A549 (cell line): ENCODE results near the gene URI1. TPM values are rescaled to one million over a fixed set of nuclear protein-coding genes. Genes with fewer than 3 reads are reported as not detected.

Experiments used
- ATAC-seq, 2 experiments: fragments of 200-7000 bp in 1 of 2; fragments of >200 bp in 1 of 2; cut with Nextera tagmentation in 1 of 2; cut with Tn5 transposase in 1 of 2; 3 replicates each; pipeline versions ENCODE4 v1.8.0 to v1.9.1; 2018 to 2020; ENCODE audit warnings: mild to moderate bottlenecking in 1 of 2, moderate library complexity in 1 of 2
- CTCF ChIA-PET: fragments of 300-600 bp; sonication (Branson Sonifier 250); formaldehyde crosslinking; extraction: SDS; loops from one replicate; lab custom pipeline; 2021; ENCODE audit warnings: antibody characterized with exemption, inconsistent platforms; lab: Yijun Ruan, JAX
- POLR2A ChIA-PET: fragments of 350-600 bp; formaldehyde crosslinking; extraction: SDS; loops from one replicate; lab custom pipeline; 2021; ENCODE audit warnings: antibody characterized with exemption, inconsistent platforms; lab: Yijun Ruan, JAX
- DNase-seq, 2 experiments: peaks; one replicate each; pipeline versions ENCODE4 v3.0.0 to v3.0.0-alpha.2; 2011 to 2016; ENCODE audit warnings: low read depth in 1 of 2, low spot score in 1 of 2
- FAIRE-seq: peaks from 2 replicates; lab custom pipeline; 2011; peaks lifted over from hg19 to GRCh38; lab: Jason Lieb, UNC
- H3K27ac ChIP-seq, 2 experiments: fragments of >200 bp; sonication (Bioruptor Twin); formaldehyde crosslinking; 3 replicates each; pipeline ENCODE4 v1.5.1; 2016 to 2017
- H3K4me1 ChIP-seq: fragments of >200 bp; sonication (Bioruptor Twin); formaldehyde crosslinking; 3 replicates; pipeline ENCODE4 v1.6.1; 2016
- H3K4me2 ChIP-seq: fragments of >200 bp; sonication (Bioruptor Twin); formaldehyde crosslinking; 3 replicates; pipeline ENCODE4 v1.6.1; 2016
- H3K4me3 ChIP-seq: fragments of >200 bp; sonication (Bioruptor Twin); formaldehyde crosslinking; 3 replicates; pipeline ENCODE4 v1.5.1; 2016
- H3K9me3 ChIP-seq: fragments of >200 bp; sonication (Bioruptor Twin); formaldehyde crosslinking; 3 replicates; pipeline ENCODE4 v1.6.1; 2016
- CBX8 ChIP-seq: fragments of 200-600 bp; sonication (generic); IDR thresholded peaks from 2 replicates; pipeline ENCODE4 v1.6.1; 2016
- CHD2 ChIP-seq: fragments of 150-350 bp; IDR thresholded peaks from 2 replicates; pipeline ENCODE4 v1.6.1; 2014; ENCODE audit warnings: low read length; ENCODE audit not compliant: partially characterized antibody
- CHD4 ChIP-seq: fragments of 200-600 bp; sonication (generic); IDR thresholded peaks from 2 replicates; pipeline ENCODE4 v1.6.1; 2016; ENCODE audit warnings: antibody characterized with exemption, mild to moderate bottlenecking, borderline replicate concordance
- FOSB ChIP-seq: fragments of 250-450 bp; sonication (Bioruptor Pico); IDR thresholded peaks from 2 replicates; pipeline ENCODE4 v1.5.0; 2020; ENCODE audit warnings: mild to moderate bottlenecking, moderate library complexity
- HDAC2 ChIP-seq: fragments of 200-600 bp; sonication (generic); IDR thresholded peaks from 2 replicates; pipeline ENCODE4 v1.6.1; 2016
- MAFK ChIP-seq: fragments of 450-650 bp; IDR thresholded peaks from 2 replicates; pipeline ENCODE4 v1.6.1; 2014; ENCODE audit not compliant: partially characterized antibody
- NPAS2 ChIP-seq: fragments of 250-450 bp; sonication (Bioruptor Pico); IDR thresholded peaks from 2 replicates; pipeline ENCODE4 v1.8.0; 2022; ENCODE audit warnings: mild to moderate bottlenecking, moderate library complexity, borderline replicate concordance
- NR3C1 ChIP-seq: fragments of >200 bp; sonication (Bioruptor Twin); formaldehyde crosslinking; IDR thresholded peaks from 3 replicates; pipeline ENCODE4 v1.6.1; 2017
- POLR2A ChIP-seq: IDR thresholded peaks from 2 replicates; pipeline ENCODE4 v1.6.1; 2012; ENCODE audit warnings: mild to moderate bottlenecking, low read length
- POLR2AphosphoS2 ChIP-seq: conservative IDR thresholded peaks from 2 replicates; pipeline ENCODE4 v1.6.1; 2012; ENCODE audit warnings: low read length, improper control_type of control experiment, inconsistent platforms
- RARB ChIP-seq: fragments of 250-450 bp; sonication (Bioruptor Pico); IDR thresholded peaks from 2 replicates; pipeline ENCODE4 v1.8.0; 2021; ENCODE audit warnings: mild to moderate bottlenecking, moderate library complexity
- RFX5 ChIP-seq: fragments of 450-650 bp; IDR thresholded peaks from 2 replicates; pipeline ENCODE4 v1.7.1; 2014; ENCODE audit warnings: antibody characterized with exemption, mild to moderate bottlenecking, moderate library complexity
- ZFP36 ChIP-seq: fragments of 450-650 bp; IDR thresholded peaks from 2 replicates; pipeline ENCODE4 v1.6.1; 2014; ENCODE audit warnings: borderline replicate concordance; ENCODE audit not compliant: partially characterized antibody
- polyA plus RNA-seq, 4 experiments: library from polyadenylated mRNA; depleted of rRNA in 3 of 4; stranded (reverse); fragments of >200 nt; fragmentation: RNase III in 1 of 4; extraction: RNeasy Plus Mini Kit Qiagen cat#74134 plus additional on column Dnase treatment in 1 of 4; gene quantifications; 2 replicates in 3 of 4; 3 replicates in 1 of 4; pipeline ENCODE4 v1.2.3, GENCODE V29; 2011 to 2017
- TF ChIP-seq, protein P1 (sequence below): IDR thresholded peaks from 2 replicates; pipeline ENCODE4 v1.6.1; 2012
- TF ChIP-seq, protein P2 (sequence below): fragments of 250-450 bp; sonication (Bioruptor Pico); IDR thresholded peaks from 2 replicates; pipeline ENCODE4 v1.5.0; 2021; ENCODE audit warnings: mild to moderate bottlenecking, moderate library complexity, borderline replicate concordance
- TF ChIP-seq, protein P3 (sequence below): fragments of >200 bp; sonication (Bioruptor Twin); formaldehyde crosslinking; IDR thresholded peaks from 3 replicates; pipeline ENCODE4 v1.5.1; 2016
- TF ChIP-seq, protein P4 (sequence below): fragments of 200-600 bp; sonication (generic); IDR thresholded peaks from 2 replicates; pipeline ENCODE4 v1.6.1; 2016; ENCODE audit warnings: antibody characterized with exemption, mild to moderate bottlenecking, moderate library complexity
- TF ChIP-seq, protein P5 (sequence below): fragments of 150-350 bp; IDR thresholded peaks from 2 replicates; pipeline ENCODE4 v1.6.1; 2014; ENCODE audit warnings: low read depth, mild to moderate bottlenecking, low read length
- TF ChIP-seq, protein P6 (sequence below): fragments of >200 bp; sonication (Bioruptor Twin); formaldehyde crosslinking; IDR thresholded peaks from 3 replicates; pipeline ENCODE4 v1.6.1; 2016

Gene URI1
- polyA plus RNA-seq, 2 of the 4 experiments (the other 2 are of a cell fraction): 116 to 228 TPM

DNA sequence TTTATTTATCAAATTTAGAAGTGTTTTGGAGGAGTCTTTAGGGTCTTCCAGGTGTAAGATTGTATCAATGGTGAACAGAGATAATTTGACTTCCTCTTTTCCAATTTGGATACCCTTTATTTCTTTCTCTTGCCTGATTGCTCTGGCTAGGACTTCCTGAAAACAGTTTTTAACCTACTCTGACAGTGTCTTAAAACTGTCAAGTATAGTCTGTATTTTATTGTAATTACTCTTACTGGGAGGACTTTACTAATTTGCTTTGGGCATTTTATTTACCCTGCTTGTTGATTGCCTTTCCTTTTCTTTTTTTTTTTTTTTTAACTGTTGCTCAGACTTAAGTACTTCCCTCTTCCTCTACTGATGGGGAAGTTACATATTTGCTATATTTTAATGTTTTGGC, 81.3 kb downstream of the URI1 start:
- no peak for DNase-seq
- Histone ChIP-seq H3K4me3 (no peak overlapping the region), H3K27ac (no peak overlapping the region), H3K9me3 (peaks cover 5% of the 10 kb centered on the region; the same call in 1 of the 3 replicates), H3K4me2 (no peak overlapping the region), H3K4me1 (no peaks in the 10 kb centered on the region)
- CTCF ChIA-PET: interaction anchor here (1.1 kb wide), 1 partner anchor 262 kb away, joined by 4 read pairs; no protein-coding TSS in a partner anchor
- POLR2A ChIA-PET: no interaction called here
- TF ChIP-seq, protein P1, sequence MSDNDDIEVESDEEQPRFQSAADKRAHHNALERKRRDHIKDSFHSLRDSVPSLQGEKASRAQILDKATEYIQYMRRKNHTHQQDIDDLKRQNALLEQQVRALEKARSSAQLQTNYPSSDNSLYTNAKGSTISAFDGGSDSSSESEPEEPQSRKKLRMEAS: no peak
- TF ChIP-seq, protein P2, sequence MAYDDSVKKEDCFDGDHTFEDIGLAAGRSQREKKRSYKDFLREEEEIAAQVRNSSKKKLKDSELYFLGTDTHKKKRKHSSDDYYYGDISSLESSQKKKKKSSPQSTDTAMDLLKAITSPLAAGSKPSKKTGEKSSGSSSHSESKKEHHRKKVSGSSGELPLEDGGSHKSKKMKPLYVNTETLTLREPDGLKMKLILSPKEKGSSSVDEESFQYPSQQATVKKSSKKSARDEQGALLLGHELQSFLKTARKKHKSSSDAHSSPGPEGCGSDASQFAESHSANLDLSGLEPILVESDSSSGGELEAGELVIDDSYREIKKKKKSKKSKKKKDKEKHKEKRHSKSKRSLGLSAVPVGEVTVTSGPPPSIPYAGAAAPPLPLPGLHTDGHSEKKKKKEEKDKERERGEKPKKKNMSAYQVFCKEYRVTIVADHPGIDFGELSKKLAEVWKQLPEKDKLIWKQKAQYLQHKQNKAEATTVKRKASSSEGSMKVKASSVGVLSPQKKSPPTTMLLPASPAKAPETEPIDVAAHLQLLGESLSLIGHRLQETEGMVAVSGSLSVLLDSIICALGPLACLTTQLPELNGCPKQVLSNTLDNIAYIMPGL (CRISPR knock-in tag): no peak
- TF ChIP-seq RFX5 (no peak), POLR2A (no peak), HDAC2 (no peak), NR3C1 (no peak), CBX8 (no peak), CHD4 (no peak), ZFP36 (no peak), RARB (CRISPR knock-in tag) (no peak), CHD2 (no peak), MAFK (no peak), NPAS2 (CRISPR knock-in tag) (no peak), POLR2AphosphoS2 (no peak), FOSB (no peak)
- TF ChIP-seq, protein P3, sequence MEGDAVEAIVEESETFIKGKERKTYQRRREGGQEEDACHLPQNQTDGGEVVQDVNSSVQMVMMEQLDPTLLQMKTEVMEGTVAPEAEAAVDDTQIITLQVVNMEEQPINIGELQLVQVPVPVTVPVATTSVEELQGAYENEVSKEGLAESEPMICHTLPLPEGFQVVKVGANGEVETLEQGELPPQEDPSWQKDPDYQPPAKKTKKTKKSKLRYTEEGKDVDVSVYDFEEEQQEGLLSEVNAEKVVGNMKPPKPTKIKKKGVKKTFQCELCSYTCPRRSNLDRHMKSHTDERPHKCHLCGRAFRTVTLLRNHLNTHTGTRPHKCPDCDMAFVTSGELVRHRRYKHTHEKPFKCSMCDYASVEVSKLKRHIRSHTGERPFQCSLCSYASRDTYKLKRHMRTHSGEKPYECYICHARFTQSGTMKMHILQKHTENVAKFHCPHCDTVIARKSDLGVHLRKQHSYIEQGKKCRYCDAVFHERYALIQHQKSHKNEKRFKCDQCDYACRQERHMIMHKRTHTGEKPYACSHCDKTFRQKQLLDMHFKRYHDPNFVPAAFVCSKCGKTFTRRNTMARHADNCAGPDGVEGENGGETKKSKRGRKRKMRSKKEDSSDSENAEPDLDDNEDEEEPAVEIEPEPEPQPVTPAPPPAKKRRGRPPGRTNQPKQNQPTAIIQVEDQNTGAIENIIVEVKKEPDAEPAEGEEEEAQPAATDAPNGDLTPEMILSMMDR: no peak
- TF ChIP-seq, protein P4, sequence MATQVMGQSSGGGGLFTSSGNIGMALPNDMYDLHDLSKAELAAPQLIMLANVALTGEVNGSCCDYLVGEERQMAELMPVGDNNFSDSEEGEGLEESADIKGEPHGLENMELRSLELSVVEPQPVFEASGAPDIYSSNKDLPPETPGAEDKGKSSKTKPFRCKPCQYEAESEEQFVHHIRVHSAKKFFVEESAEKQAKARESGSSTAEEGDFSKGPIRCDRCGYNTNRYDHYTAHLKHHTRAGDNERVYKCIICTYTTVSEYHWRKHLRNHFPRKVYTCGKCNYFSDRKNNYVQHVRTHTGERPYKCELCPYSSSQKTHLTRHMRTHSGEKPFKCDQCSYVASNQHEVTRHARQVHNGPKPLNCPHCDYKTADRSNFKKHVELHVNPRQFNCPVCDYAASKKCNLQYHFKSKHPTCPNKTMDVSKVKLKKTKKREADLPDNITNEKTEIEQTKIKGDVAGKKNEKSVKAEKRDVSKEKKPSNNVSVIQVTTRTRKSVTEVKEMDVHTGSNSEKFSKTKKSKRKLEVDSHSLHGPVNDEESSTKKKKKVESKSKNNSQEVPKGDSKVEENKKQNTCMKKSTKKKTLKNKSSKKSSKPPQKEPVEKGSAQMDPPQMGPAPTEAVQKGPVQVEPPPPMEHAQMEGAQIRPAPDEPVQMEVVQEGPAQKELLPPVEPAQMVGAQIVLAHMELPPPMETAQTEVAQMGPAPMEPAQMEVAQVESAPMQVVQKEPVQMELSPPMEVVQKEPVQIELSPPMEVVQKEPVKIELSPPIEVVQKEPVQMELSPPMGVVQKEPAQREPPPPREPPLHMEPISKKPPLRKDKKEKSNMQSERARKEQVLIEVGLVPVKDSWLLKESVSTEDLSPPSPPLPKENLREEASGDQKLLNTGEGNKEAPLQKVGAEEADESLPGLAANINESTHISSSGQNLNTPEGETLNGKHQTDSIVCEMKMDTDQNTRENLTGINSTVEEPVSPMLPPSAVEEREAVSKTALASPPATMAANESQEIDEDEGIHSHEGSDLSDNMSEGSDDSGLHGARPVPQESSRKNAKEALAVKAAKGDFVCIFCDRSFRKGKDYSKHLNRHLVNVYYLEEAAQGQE: no peak
- TF ChIP-seq, protein P5, sequence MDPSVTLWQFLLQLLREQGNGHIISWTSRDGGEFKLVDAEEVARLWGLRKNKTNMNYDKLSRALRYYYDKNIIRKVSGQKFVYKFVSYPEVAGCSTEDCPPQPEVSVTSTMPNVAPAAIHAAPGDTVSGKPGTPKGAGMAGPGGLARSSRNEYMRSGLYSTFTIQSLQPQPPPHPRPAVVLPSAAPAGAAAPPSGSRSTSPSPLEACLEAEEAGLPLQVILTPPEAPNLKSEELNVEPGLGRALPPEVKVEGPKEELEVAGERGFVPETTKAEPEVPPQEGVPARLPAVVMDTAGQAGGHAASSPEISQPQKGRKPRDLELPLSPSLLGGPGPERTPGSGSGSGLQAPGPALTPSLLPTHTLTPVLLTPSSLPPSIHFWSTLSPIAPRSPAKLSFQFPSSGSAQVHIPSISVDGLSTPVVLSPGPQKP: no peak
- TF ChIP-seq, protein P6, sequence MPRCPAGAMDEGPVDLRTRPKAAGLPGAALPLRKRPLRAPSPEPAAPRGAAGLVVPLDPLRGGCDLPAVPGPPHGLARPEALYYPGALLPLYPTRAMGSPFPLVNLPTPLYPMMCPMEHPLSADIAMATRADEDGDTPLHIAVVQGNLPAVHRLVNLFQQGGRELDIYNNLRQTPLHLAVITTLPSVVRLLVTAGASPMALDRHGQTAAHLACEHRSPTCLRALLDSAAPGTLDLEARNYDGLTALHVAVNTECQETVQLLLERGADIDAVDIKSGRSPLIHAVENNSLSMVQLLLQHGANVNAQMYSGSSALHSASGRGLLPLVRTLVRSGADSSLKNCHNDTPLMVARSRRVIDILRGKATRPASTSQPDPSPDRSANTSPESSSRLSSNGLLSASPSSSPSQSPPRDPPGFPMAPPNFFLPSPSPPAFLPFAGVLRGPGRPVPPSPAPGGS: no peak
- FAIRE-seq: peak; percentile 86
- no peak for ATAC-seq
